Esophagus squamous epithelium (tissue), 5 donors: Measurements from ENCODE around the gene RAP2A. TPM values are rescaled to one million over a fixed set of nuclear protein-coding genes. Genes with fewer than 3 reads are reported as not detected.

Source experiments
- DNase-seq: peaks from one replicate; lab custom pipeline; 2025; lab: John Stamatoyannopoulos, UW
- H3K27ac ChIP-seq, 4 donors: fragments of 200-600 bp; sonication (generic); one replicate each; pipeline ENCODE4 v1.5.1; 2016 to 2019; ENCODE audit warnings: mild to moderate bottlenecking in 1 of 4
- H3K27me3 ChIP-seq, 4 donors: fragments of 200-600 bp; sonication (generic); 1 replicate in 3 of 4; 2 replicates in 1 of 4; pipeline versions ENCODE4 v1.5.1 to v1.6.0; 2017 to 2021; ENCODE audit warnings: antibody characterized with exemption in 1 of 4
- H3K36me3 ChIP-seq, 3 donors: fragments of 200-600 bp; sonication (generic); one replicate each; pipeline ENCODE4 v1.5.1; 2016 to 2019
- H3K4me1 ChIP-seq, 3 donors: fragments of 200-600 bp; sonication (generic); one replicate each; pipeline ENCODE4 v1.5.1; 2017 to 2019
- H3K4me3 ChIP-seq, 4 donors: fragments of 200-600 bp; sonication (generic); 1 replicate in 3 of 4; 2 replicates in 1 of 4; pipeline ENCODE4 v1.5.1; 2016 to 2019; ENCODE audit warnings: mild to moderate bottlenecking in 2 of 4, moderate library complexity in 1 of 4
- H3K9me3 ChIP-seq, 3 donors: fragments of 200-600 bp; sonication (generic); one replicate each; pipeline ENCODE4 v1.5.1; 2016 to 2019
- POLR2A ChIP-seq, 4 donors: fragments of 450-650 bp; IDR thresholded peaks; one replicate each; pipeline ENCODE4 v1.6.1; 2017; ENCODE audit warnings: antibody characterized with exemption in 4 of 4, mild to moderate bottlenecking in 4 of 4, moderate library complexity in 3 of 4
- WGBS, 2 donors: methylation state at CpG; one replicate each; pipeline ENCODE4 v1.1.5; 2018; 5-methylcytosine and 5-hydroxymethylcytosine counted together
- intact Hi-C: fragments of 100-400 bp; cut with DNase I; formaldehyde crosslinking; loops from one replicate; pipeline ENCODE4 v1.15.0; 2022
- total RNA-seq, 4 donors: library from RNA; depleted of rRNA; stranded (reverse); fragments of >200 nt; gene quantifications; one replicate each; pipeline ENCODE4 v1.1.0, GENCODE V29; 2016
- TF ChIP-seq, protein P1 (sequence below), 6 experiments: fragments of 450-650 bp in 4 of 6; fragments of 200-600 bp in 2 of 6; sonication (generic) in 2 of 6; IDR thresholded peaks; one replicate each; pipeline ENCODE4 v1.5.1; 2016 to 2019; ENCODE audit warnings: antibody characterized with exemption in 6 of 6, mild to moderate bottlenecking in 4 of 6, moderate library complexity in 4 of 6
- donor health status: DM: yes; HTN: yes; CAD: no.

RAP2A gene
- total RNA-seq, 4 donors from 2014 or later, result 20.3 to 29.1 (median 26.7) TPM

DNA sequence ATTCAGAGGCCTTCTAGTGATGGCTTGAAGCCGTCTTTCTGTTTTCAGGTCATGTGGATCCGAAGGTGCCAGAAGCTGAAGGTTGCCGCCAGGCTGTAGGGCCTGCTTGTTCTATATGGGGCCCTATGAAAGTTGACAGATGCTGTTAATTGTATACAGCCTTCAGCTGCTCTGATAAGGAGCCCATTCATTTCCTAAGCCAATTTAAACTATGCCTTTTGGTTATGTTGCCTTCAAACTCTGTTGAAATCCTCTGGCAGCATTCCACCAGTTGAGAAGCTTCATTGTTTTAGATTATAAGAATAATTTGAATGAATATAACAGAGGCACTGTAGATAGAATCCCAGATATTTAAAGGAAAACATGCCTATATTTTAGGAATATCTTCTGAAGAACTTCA lies 34.4 kb downstream of the RAP2A start:
- TF ChIP-seq POLR2A (IDR thresholded peaks at IDR 0.05), result no peak
- TF ChIP-seq, protein P1, sequence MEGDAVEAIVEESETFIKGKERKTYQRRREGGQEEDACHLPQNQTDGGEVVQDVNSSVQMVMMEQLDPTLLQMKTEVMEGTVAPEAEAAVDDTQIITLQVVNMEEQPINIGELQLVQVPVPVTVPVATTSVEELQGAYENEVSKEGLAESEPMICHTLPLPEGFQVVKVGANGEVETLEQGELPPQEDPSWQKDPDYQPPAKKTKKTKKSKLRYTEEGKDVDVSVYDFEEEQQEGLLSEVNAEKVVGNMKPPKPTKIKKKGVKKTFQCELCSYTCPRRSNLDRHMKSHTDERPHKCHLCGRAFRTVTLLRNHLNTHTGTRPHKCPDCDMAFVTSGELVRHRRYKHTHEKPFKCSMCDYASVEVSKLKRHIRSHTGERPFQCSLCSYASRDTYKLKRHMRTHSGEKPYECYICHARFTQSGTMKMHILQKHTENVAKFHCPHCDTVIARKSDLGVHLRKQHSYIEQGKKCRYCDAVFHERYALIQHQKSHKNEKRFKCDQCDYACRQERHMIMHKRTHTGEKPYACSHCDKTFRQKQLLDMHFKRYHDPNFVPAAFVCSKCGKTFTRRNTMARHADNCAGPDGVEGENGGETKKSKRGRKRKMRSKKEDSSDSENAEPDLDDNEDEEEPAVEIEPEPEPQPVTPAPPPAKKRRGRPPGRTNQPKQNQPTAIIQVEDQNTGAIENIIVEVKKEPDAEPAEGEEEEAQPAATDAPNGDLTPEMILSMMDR (IDR thresholded peaks at IDR 0.05), result no peak
- Histone ChIP-seq H3K27ac (no peak overlapping the region), H3K36me3 (peaks cover 0 to 20% (median 0%) of the 10 kb centered on the region in 3 donors), H3K4me1 (no peaks in the 10 kb centered on the region), H3K9me3 (no peaks in the 10 kb centered on the region), H3K4me3 (no peak overlapping the region), H3K27me3 (no peaks in the 10 kb centered on the region)
- intact Hi-C loops, result no loop called here
- WGBS, 2 donors, result 86 to 98% methylated on average over 3 of the region's 3 CpGs
- no peak for DNase-seq

DNA sequence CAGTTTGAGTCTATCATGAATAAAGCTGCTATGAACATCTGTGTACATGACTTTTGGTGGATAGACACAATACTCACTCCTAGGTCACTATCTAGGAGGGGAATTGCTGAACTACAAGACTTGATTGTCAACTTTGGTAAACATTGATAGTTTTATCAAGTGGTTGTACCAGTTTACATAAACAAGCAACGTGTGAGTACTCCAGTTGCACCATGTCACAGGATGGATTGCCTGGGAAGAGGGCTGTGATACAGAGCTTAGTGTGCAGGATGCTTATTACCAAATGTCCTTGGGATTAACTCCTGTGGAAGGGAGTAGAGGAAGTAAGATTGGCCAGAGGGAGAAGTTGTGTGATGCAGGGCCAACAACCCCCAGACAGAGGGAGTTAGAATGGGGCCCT lies 37.7 kb downstream of the RAP2A start:
- Histone ChIP-seq H3K4me3 (no peak overlapping the region), H3K4me1 (no peaks in the 10 kb centered on the region), H3K9me3 (no peaks in the 10 kb centered on the region), H3K36me3 (no peaks in the 10 kb centered on the region), H3K27ac (no peak overlapping the region), H3K27me3 (no peaks in the 10 kb centered on the region)
- intact Hi-C loops, result no loop called here
- no peak for TF ChIP-seq POLR2A (IDR thresholded peaks at IDR 0.05)
- TF ChIP-seq, protein P1 (IDR thresholded peaks at IDR 0.05), result no peak
- DNase-seq, result no peak
- WGBS, 2 donors, result 43 to 60% methylated on average over 1 of the region's 1 CpG

DNA sequence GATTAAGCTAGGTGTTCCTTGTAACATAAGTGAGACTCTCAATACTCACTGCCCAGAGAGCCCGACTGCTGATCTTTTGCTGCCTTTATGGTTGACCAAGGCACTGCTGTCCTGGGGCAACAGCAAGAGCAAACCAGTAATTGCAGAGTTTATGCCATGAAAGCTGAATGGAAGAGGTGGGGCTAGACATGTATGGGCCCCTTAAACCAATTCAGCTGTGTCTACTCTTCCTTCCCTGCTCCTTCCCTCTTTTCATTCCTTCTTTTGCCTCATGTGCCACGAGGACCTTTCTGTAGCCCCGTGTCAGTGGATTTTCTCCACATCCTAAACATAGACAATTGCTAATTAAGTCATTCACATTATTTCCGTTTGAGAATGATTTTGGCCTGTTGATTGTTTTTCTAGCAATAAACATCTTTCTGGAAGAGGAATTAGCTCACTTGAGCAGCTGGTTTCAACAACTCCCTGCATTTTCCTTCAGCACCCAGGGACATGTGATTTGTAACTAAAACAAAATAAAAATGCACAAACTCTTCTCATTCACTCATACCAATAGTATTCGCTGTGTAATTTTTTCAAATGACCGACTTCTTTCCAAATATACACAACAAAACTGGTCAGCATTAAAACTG lies 40.5 kb downstream of the RAP2A start:
- TF ChIP-seq, protein P1 (IDR thresholded peaks at IDR 0.05), result no peak
- TF ChIP-seq POLR2A (IDR thresholded peaks at IDR 0.05), result no peak
- peak overlapping the region in 2 of 4 donors; percentile 51 to 72 for H3K27ac ChIP-seq
- intact Hi-C loops, result no loop called here
- WGBS, 2 donors, result 53 to 73% methylated on average over 5 to 6 of the region's 6 CpGs
- H3K4me1 ChIP-seq, result no peaks in the 10 kb centered on the region
- DNase-seq, result no peak
- H3K27me3 ChIP-seq, result no peaks in the 10 kb centered on the region
- no peaks in the 10 kb centered on the region for H3K36me3 ChIP-seq
- no peaks in the 10 kb centered on the region for H3K9me3 ChIP-seq
- H3K4me3 ChIP-seq, result no peak overlapping the region

DNA sequence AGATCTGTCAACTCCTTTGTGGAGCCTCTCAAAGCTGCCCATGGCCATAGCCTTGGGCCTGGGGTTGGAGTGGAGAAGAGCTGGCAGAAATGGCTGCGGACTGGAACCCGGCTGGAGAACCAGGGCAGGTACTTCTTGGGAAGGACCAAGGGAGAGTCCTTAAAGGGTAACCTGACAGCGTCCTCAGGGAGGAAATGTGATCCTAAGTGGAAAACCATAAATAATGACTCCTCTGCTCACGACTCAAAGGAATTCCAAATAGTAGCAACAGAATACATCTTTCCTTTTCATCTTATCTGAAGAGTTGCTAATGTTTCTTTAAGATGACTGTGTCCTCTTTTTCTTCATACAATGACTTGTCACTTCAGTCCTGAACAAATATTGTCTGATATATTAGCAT lies 41.0 kb downstream of the RAP2A start:
- intact Hi-C loops, result no loop called here
- Histone ChIP-seq H3K27me3 (no peaks in the 10 kb centered on the region), H3K9me3 (no peaks in the 10 kb centered on the region), H3K27ac (peak overlapping the region in 2 of 4 donors; percentile 51 to 72), H3K4me1 (no peaks in the 10 kb centered on the region), H3K36me3 (no peaks in the 10 kb centered on the region), H3K4me3 (no peak overlapping the region)
- TF ChIP-seq POLR2A (IDR thresholded peaks at IDR 0.05), result no peak
- TF ChIP-seq, protein P1 (IDR thresholded peaks at IDR 0.05), result no peak
- 44 to 53% methylated on average over 3 to 4 of the region's 4 CpGs for WGBS, 2 donors
- DNase-seq, result no peak

DNA sequence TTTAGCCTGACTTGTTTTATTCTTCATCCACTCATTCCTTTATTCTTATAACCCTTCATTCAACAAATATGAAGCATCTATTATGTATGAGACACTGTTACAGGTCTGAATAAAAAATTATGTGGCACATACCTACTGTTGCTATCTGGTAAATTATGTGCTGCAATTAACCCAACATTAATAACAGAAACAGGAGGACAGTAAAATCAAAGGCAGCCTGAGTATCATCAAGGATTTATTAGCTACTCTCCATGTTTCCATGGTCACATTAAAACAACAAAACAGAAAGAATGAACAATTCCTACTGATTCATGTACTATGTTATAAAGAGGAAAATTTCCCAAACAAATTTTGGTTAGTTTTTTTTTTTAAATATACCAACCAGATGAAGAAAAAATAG lies 43.9 kb downstream of the RAP2A start:
- no peaks in the 10 kb centered on the region for H3K27me3 ChIP-seq
- intact Hi-C loops, result no loop called here
- H3K27ac ChIP-seq, result no peak overlapping the region
- no peaks in the 10 kb centered on the region for H3K36me3 ChIP-seq
- no peaks in the 10 kb centered on the region for H3K9me3 ChIP-seq
- DNase-seq, result no peak
- H3K4me3 ChIP-seq, result no peak overlapping the region
- TF ChIP-seq, protein P1 (IDR thresholded peaks at IDR 0.05), result no peak
- TF ChIP-seq POLR2A (IDR thresholded peaks at IDR 0.05), result no peak
- no peaks in the 10 kb centered on the region for H3K4me1 ChIP-seq
